OCI-LY3 (cell line): ENCODE measurements around the gene ITIH3.

Experiments used
- H2AFZ ChIP-seq: fragments of 200-600, 300-600 bp; shearing (Covaris generic); 2 replicates; pipeline ENCODE4 v1.6.0; 2014; ENCODE audit warnings: antibody characterized with exemption, low read depth, low read length
- H3K27ac ChIP-seq: fragments of 200-600, 300-600 bp; sonication (generic); 2 replicates; pipeline ENCODE4 v1.5.1; 2014; ENCODE audit warnings: mild to moderate bottlenecking, low read length, moderate library complexity, mixed read lengths
- H3K27me3 ChIP-seq: fragments of 200-600, 300-600 bp; sonication (generic); 2 replicates; pipeline ENCODE4 v1.6.1; 2014; ENCODE audit warnings: low read depth, low read length, mixed read lengths
- H3K36me3 ChIP-seq: fragments of 200-600, 300-600 bp; sonication (generic); replicated peaks from 2 replicates; pipeline ENCODE3; 2014; ENCODE audit warnings: low read depth, low read length, mixed read lengths
- H3K4me1 ChIP-seq: fragments of 300-600, 200-600 bp; sonication (generic); 2 replicates; pipeline ENCODE4 v1.6.1; 2014; ENCODE audit warnings: low read length, mixed read lengths
- H3K4me2 ChIP-seq: fragments of 200-600, 300-600 bp; sonication (generic); 2 replicates; pipeline ENCODE4 v1.6.1; 2014; ENCODE audit warnings: low read length, mixed read lengths
- H3K4me3 ChIP-seq: fragments of 300-600, 200-600 bp; sonication (generic); 2 replicates; pipeline ENCODE4 v1.5.1; 2014; ENCODE audit warnings: antibody characterized with exemption, mild to moderate bottlenecking, low read length, moderate library complexity
- H3K79me2 ChIP-seq: fragments of 300-600, 200-600 bp; shearing (Covaris generic); 2 replicates; pipeline ENCODE4 v1.6.1; 2014; ENCODE audit warnings: mild to moderate bottlenecking, low read length, mixed read lengths
- H3K9ac ChIP-seq: fragments of 300-600, 200-600 bp; shearing (Covaris generic); 2 replicates; pipeline ENCODE4 v1.6.0; 2014; ENCODE audit warnings: mild to moderate bottlenecking, low read length, moderate library complexity
- H3K9me3 ChIP-seq: fragments of 200-600, 300-600 bp; shearing (Covaris generic); 2 replicates; pipeline ENCODE4 v1.6.1; 2014; ENCODE audit warnings: low read length, mixed read lengths; ENCODE audit not compliant: insufficient read depth
- H4K20me1 ChIP-seq: fragments of 200-600, 300-600 bp; sonication (generic); 2 replicates; pipeline ENCODE4 v1.6.1; 2016; ENCODE audit warnings: low read length, mixed read lengths; ENCODE audit not compliant: insufficient read depth
- CTCF ChIP-seq: fragments of 200-600, 300-600 bp; sonication (generic); IDR thresholded peaks from 2 replicates; pipeline ENCODE4 v1.5.1; 2014; ENCODE audit warnings: antibody characterized with exemption, low read length, low read depth
- EZH2phosphoT487 ChIP-seq: fragments of 200-600 bp; shearing (Covaris generic); IDR thresholded peaks from 2 replicates; pipeline ENCODE4 v1.6.1; 2018; ENCODE audit warnings: antibody characterized with exemption, mixed run types, low read depth

The ITIH3 gene

GRCh38 chr3:52777959-52778805 lies 16.4 kb upstream of the ITIH3 start:
- no peaks in the 10 kb centered on the region for H3K79me2 ChIP-seq
- no peaks in the 10 kb centered on the region for H3K27me3 ChIP-seq
- no peak overlapping the region for H3K9ac ChIP-seq
- H3K36me3 ChIP-seq = no peaks in the 10 kb centered on the region
- no peaks in the 10 kb centered on the region for H4K20me1 ChIP-seq
- no peaks in the 10 kb centered on the region for H3K9me3 ChIP-seq
- peaks cover 35% of the 10 kb centered on the region for H3K4me1 ChIP-seq
- no peak overlapping the region for H3K27ac ChIP-seq
- no peak overlapping the region for H3K4me3 ChIP-seq
- no peak for TF ChIP-seq CTCF
- TF ChIP-seq EZH2phosphoT487 = no peak
- 0 out of 2 replicates have a peak overlapping the region, but pooled peaks have one; percentile 72 for H3K4me2 ChIP-seq
- H2AFZ ChIP-seq = no peak overlapping the region

DNA sequence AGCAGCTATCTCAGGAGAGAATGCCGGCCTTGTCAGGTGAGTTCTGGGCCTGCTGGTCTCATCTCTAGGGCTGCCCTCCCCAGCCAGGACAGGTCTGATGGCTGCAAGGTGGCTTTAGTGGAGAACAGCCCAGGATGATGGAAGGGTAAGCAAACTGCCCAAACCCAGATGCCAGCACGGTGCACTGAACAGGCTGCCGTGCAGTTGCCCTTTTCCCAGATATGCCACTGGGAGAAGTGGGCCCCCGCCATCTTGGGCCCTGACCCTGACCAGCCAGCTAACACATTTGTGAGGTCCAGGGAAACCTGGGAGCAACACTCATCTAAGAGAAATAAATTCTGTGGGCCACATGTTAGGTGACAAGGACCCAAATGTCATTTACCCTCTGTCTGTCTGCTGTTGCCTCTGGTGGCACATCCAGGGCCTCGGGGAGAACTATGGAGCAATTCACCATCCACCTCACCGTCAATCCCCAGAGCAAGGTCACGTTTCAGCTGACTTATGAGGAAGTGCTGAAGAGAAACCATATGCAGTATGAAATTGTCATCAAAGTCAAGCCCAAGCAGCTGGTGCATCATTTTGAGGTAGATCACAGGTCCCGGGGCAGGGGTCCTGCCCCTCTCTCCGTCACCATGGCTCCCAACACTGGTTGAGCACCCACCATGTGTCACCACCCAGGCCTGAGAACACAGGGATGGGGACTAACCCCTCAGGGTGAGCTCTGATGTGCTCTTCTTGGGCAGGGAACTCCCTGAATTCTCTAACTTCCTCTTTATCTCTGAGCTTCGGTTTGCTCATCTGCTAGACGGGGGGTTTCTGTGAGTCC lies 15.4 kb upstream of the ITIH3 start:
- TF ChIP-seq EZH2phosphoT487 (no peak), CTCF (no peak)
- Histone ChIP-seq H3K79me2 (no peaks in the 10 kb centered on the region), H3K4me3 (peak overlapping the region; percentile 25), H3K4me2 (peak overlapping the region; percentile 72), H2AFZ (peak overlapping the region; percentile 76), H3K36me3 (no peaks in the 10 kb centered on the region), H4K20me1 (no peaks in the 10 kb centered on the region), H3K27me3 (no peaks in the 10 kb centered on the region), H3K27ac (peak overlapping the region; percentile 79), H3K9ac (peak overlapping the region; percentile 42; the same call in 1 of the 2 replicates), H3K9me3 (no peaks in the 10 kb centered on the region), H3K4me1 (peaks cover 35% of the 10 kb centered on the region)

- Histone ChIP-seq H3K9me3 (no peaks in the 10 kb centered on the region), H3K27ac (peak overlapping the region; percentile 79), H3K4me3 (peak overlapping the region; percentile 25), H3K79me2 (no peaks in the 10 kb centered on the region), H3K4me1 (peaks cover 35% of the 10 kb centered on the region), H4K20me1 (no peaks in the 10 kb centered on the region), H3K9ac (peak overlapping the region; percentile 42; the same call in 1 of the 2 replicates), H3K36me3 (no peaks in the 10 kb centered on the region), H3K27me3 (no peaks in the 10 kb centered on the region), H3K4me2 (peak overlapping the region; percentile 72), H2AFZ (peak overlapping the region; percentile 76)
- TF ChIP-seq CTCF = no peak
- TF ChIP-seq EZH2phosphoT487 = no peak
These were observed 14.6 kb upstream of the ITIH3 start for GRCh38 chr3:52779837-52780585.
